C4-2B (cell line): ENCODE data around the gene ITPR1.

Source experiments
- H3K27ac ChIP-seq: fragments of 450-650 bp; 2 replicates; pipeline ENCODE4 v1.5.1; 2017
- CTCF ChIP-seq: fragments of 450-650 bp; conservative IDR thresholded peaks from 2 replicates; pipeline ENCODE4 v1.5.1; 2017; ENCODE audit warnings: mild to moderate bottlenecking
- ZFX ChIP-seq: fragments of 450-650 bp; IDR thresholded peaks from 2 replicates; pipeline ENCODE4 v1.6.1; 2017

The ITPR1 gene

GRCh38 chr3:4460334-4460733, 32.8 kb upstream of the ITPR1 start:
- no peak for TF ChIP-seq CTCF
- TF ChIP-seq ZFX: no peak

GRCh38 chr3:4461468-4462090, 31.6 kb upstream of the ITPR1 start:
- TF ChIP-seq ZFX (no peak), CTCF (no peak)
- H3K27ac ChIP-seq: no peak overlapping the region

More at GRCh38 chr3:4460334-4460733, 32.8 kb upstream of the ITPR1 start:
- H3K27ac ChIP-seq: no peak overlapping the region

- TF ChIP-seq CTCF: no peak
- H3K27ac ChIP-seq: no peak overlapping the region
These were observed 30.6 kb upstream of the ITPR1 start for GRCh38 chr3:4462369-4463040.

- TF ChIP-seq ZFX (no peak), CTCF (no peak)
- no peak overlapping the region for H3K27ac ChIP-seq
These were observed 28.6 kb upstream of the ITPR1 start for GRCh38 chr3:4464576-4464975.

GRCh38 chr3:4466741-4467521, 26.2 kb upstream of the ITPR1 start, which contains the start of gene SUMF1:
Gene SUMF1, minus strand, starts transcription at chr3:4467269. Its CDS starts 24 bp downstream, at chr3:4467245.
- peak within 1 kb of the TSS; percentile 74 for H3K27ac ChIP-seq
- TF ChIP-seq CTCF (no peak), ZFX (peak; percentile 91)

GRCh38 chr3:4467522-4467867, 25.7 kb upstream of the ITPR1 start:
- TF ChIP-seq ZFX (no peak), CTCF (no peak)
- peak overlapping the region; percentile 74 for H3K27ac ChIP-seq

GRCh38 chr3:4471907-4472306, 21.2 kb upstream of the ITPR1 start:
- H3K27ac ChIP-seq: peak overlapping the region; percentile 22; the same call in 1 of the 2 replicates
- TF ChIP-seq CTCF: no peak
- TF ChIP-seq ZFX: no peak
